ENCODE measurements around the gene HNRNPUL1.
A peak's percentile ranks its signal among the peaks of the same experiment; 100 is the strongest.
"Not testable (repeated sequence)": the region's sequence is repeated elsewhere in the genome, so short reads cannot be mapped to it uniquely, and the experiment has no call there.

Gene HNRNPUL1

GRCh38 chr19:41327576-41328156, 63.5 kb downstream of the HNRNPUL1 start:
- DNase-seq = peak; percentile 81

DNA sequence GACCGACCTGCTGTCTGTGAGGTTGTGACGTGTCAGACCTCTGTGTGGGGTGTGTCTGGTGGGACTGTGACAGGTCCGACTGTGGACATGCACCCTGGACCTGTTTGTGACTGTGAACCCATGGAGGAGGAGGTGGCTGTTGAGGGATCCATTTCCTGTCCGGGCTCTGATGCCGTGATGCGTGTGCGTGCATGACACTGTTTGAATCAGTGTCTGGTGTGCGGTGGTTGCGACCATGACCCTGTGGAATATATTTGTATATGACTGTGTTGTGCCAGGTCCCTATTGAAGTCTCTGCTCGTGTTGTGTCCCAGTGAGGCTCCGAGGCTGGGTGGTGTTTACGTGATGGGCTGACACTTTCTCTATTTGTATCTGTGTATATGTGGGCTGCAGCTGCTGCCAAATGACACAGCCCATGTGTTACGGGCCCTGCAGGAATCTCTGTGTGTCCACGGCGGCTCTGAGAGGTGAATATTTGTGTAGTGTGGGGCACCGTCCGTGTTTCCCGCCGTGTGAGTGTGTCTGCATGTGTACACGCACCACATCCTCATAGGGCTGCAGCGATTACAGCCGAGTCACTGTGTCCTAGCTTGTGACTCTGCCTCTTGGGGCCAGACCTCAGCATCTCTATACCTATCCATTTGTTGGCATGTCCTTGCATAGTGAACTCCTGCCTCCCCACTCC, 64.1 kb downstream of the HNRNPUL1 start:
- DNase-seq = no peak

DNA sequence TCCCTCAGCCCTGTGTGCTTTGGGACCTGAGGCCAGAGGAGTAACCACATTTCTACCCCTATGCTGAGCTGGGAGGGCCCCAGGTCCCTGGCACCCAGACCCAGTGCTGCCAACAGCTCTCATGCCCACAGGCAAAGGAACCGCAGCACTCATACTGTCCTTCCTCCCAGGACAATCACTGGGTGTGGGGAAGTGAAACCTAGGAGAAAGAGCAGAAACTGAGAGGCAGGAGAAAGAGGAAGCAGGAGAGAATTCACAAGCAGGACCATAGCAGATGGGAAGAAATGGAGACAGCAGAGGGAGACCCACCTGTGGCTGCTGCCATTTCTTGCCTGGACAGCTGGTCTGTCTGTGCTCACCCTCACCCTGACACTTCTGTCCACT, 64.7 kb downstream of the HNRNPUL1 start:
- DNase-seq = no peak

GRCh38 chr19:41330481-41330880, 66.3 kb downstream of the HNRNPUL1 start:
- no peak for DNase-seq

- DNase-seq = no peak
Measured at GRCh38 chr19:41330946-41331678, 66.9 kb downstream of the HNRNPUL1 start.

DNA sequence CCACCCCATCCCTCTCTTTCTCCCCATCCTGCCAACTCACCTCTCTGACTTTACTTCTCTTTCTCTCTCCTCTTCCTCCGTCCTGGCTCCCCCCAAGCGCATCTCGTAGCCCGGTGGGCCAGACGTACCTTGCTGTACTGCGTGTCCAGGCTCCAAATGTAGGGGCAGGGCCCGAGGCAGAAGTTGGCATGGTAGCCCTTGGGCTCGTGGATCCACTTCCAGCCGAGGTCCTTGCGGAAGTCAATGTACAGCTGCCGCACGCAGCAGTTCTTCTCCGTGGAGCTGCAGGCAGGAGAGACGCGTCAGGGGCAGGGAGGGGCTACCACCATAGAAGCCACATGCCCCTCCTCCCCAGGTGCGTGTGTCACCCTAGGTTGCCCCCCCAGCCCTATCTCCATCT, 67.8 kb downstream of the HNRNPUL1 start:
- DNase-seq = no peak

GRCh38 chr19:41332468-41332867, 68.3 kb downstream of the HNRNPUL1 start:
- no peak for DNase-seq

DNA sequence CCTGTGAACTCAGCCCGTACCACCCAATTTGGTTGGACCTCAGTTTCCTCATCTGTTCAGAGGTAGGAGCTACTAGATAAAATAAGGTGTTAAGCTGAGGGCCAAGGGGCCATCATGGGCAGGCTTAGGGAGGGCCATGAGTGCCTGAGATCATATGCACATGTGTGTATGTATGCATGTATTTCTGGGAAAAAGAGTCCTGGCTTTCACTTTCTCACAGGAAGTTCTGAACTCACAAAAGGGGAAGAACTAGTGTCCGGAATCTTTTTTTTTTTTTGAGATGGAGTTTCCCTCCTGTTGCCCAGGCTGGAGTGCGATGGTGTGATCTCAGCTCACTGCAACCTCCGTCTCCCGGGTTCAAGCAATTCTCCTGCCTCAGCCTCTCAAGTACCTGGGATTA, 70.6 kb downstream of the HNRNPUL1 start:
- DNase-seq = no peak

GRCh38 chr19:41335467-41335866, 71.3 kb downstream of the HNRNPUL1 start:
- no peak for DNase-seq

DNA sequence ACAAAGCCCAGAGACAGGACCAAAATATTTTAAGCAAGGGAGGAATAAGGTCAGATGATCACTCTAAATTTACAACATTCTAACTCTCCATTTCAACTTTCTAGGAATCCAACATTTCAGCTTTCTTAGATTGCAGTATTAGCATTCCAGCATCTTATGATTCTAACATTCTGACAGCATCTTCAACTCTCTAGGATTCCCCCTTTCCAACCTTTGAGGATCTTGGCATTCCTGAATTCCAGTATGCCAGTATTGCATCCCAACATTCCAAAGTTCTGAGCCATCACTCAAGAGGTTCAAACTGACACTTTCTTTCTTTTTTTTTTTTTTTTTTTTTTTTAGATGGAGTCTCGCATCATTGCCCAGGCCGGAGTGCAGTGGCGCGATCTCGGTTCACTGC, 75.8 kb downstream of the HNRNPUL1 start:
- no peak for DNase-seq

GRCh38 chr19:41341669-41342490, 77.7 kb downstream of the HNRNPUL1 start:
- DNase-seq = no peak

DNA sequence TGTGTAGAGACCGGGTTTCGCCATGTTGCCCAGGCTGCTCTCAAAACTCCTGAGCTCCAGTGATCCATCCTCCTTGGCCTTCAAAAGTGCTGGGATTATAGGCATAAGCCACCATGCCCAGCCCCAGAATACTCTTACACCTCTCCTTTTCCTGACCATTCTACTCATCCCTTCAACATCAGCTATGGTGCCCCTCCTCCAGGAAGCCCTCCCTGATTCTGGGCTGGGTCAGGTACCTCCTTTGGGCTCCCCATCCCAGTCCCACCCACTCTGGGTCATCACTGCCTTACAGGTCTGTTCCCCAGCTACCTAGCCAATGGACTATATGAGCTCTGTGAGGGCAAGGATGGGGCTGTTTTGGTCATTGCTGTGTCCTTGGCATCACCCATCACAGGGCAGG, 80.0 kb downstream of the HNRNPUL1 start:
- no peak for DNase-seq

GRCh38 chr19:41346916-41347315, 82.7 kb downstream of the HNRNPUL1 start:
- not testable (repeated sequence) for DNase-seq

GRCh38 chr19:41350735-41351338, 86.7 kb downstream of the HNRNPUL1 start:
- DNase-seq = no peak

DNA sequence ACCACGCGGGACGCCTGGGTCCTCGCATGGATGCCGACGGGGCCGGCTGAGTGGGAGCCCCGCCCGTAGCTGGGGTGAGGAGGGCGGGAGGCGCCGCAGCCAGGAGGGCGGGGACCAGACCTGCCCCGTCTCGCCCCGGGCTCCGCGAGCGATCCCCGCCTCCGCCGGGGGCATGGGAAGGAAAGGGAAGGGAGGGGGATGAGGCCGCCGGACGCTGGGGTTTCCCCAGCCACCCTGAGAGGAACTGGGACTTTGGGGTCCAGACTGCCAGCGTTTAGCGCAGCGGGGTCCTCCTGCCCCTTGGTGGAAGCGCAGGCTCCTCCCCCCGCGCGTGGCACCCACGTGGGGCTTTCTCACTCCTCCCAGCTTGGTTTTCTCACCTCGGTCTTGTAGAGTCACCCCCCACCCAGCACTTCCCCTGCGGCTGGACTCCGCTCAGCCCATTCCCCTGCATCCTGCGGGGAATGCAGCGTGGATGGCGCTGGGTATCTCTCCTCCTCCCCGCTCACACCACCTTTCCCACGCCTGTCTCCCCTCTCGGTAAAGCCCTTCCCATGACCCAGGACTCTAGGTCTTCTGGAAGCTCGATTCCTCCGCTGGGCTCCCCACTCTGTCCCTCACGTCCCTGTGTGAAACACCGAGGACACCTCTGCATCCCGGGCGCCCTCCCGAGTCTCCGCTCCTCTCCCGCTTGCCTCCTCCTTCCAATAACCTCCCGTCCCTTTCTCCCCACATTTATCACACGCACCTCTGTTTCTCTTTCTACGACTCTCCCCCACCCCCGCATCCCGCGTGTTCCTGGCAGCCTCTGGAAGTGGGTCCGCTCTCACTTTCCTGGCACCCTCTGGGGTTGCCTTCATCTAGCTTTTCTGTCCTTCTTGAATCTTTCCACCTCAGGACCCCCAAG, 87.4 kb downstream of the HNRNPUL1 start:
- DNase-seq = peak; percentile 69

- DNase-seq = no peak
Measured at GRCh38 chr19:41352279-41352608, 88.1 kb downstream of the HNRNPUL1 start.

DNA sequence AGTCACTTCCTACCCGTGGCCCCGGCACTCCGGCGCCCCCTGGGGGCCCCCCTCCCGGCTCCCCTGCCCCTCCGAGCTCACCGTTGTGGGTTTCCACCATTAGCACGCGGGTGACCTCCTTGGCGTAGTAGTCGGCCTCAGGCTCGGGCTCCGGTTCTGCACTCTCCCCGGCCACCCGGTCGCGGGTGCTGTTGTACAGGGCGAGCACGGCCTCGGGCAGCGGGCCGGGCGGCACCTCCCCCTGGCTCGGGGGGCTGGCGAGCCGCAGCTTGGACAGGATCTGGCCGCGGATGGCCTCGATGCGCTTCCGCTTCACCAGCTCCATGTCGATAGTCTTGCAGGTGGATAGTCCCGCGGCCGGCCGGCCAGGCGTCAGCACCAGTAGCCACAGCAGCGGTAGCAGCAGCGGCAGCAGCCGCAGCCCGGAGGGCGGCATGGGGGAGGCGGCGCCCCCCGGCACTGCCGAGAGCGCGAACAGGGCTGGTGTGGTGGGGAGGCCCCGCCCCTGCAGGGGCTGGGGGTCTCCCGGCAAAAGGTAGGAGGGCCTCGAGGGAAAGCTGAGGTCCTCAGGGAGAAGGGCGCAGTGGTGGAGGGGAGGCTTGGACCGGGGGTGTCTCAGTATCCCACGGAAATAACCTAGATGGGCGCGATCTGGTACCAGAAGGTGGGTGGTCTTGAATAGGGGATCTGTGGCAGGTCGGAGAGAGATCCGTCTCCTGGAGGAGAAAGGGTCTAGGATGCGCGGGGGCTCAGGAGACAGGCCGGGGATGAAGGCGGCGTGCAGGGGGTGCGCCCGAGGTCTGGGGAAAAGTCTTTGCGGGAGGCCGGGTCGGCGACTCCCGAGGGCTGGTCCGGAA, 88.7 kb downstream of the HNRNPUL1 start:
- DNase-seq = peak; percentile 61

- peak; percentile 90 for DNase-seq
Measured at GRCh38 chr19:41353466-41354342, 89.5 kb downstream of the HNRNPUL1 start, which contains the start of gene TGFB1. Gene TGFB1, minus strand, starts transcription at chr19:41353922. Its CDS starts 878 bp downstream, at chr19:41353044.

DNA sequence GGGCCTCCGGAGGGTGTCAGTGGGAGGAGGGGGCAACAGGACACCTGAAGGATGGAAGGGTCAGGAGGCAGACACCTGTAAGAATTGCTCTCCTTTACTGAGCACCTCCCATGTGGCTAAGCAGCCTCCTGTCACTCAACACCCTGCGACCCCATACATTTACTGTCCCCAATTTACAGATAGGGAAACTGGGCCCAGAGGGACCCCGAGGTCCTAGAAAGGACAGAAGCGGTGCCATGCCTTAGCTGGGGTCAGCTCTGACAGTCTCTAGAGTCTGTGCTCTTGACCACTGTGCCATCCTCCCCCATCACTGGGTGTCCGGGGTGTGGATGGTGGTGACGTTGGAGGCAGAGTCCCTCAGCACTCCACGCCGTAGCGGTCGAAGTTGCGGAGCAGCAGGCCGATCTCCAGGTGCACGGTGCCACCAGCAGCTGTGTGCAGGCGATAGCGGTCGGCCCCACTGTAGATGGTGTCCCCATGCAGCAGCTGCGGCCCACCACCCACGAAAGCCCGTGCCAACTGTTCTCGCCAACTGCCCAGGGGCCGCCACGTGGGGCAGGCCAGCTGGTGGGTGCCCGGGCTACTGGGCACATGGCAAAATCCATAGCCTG, 90.3 kb downstream of the HNRNPUL1 start:
- no peak for DNase-seq

All from femur (tissue), 1 donor.